ENCODE results near the gene FAM13B.
A peak's percentile ranks its signal among the peaks of the same experiment; 100 is the strongest.
"Not testable (repeated sequence)": the region's sequence is repeated elsewhere in the genome, so short reads cannot be mapped to it uniquely, and the experiment has no call there.

FAM13B gene

DNA sequence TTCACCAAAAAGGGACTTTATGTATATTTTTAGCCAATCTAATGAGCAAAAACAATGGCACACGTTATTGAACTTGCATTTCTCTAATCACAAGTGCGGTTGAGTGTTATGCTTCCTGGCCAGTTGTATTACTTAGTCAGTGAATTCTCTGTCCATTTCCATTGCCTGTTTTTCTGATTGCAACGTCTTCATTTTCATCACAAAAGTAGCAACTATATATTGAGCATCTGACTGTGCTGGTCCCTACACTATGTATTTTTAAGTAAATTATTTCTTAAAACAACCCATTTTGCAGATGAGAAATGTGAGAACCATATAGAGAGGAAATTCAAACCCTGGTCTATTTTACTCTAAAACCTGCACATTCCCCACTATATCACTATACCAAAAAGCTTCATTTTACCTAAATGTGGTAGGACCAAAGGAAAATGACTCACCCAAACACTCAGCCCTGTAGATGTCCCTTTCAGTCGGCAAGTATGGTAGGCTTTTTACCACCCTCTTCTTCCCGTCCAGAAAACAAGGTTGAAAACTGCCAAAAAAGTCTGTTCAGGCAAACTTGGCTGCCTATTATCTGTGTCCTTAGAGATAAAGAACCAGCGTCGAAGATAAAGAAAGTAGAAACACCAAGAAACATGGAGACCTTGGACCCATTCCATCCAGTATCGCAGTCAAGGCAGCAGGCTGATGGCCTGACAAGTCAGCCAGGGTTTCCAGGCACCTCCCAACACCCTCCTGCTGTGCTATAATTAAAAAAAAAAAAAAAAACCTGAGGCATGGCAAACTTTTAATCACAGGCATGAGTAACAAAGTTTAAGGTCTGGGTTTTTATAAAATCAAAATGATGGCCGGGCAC, 18.8 kb upstream of the FAM13B start:
- DNase-seq (ENCODE audit: extremely low read depth, low read depth) = no peak
- TF ChIP-seq, protein P1, sequence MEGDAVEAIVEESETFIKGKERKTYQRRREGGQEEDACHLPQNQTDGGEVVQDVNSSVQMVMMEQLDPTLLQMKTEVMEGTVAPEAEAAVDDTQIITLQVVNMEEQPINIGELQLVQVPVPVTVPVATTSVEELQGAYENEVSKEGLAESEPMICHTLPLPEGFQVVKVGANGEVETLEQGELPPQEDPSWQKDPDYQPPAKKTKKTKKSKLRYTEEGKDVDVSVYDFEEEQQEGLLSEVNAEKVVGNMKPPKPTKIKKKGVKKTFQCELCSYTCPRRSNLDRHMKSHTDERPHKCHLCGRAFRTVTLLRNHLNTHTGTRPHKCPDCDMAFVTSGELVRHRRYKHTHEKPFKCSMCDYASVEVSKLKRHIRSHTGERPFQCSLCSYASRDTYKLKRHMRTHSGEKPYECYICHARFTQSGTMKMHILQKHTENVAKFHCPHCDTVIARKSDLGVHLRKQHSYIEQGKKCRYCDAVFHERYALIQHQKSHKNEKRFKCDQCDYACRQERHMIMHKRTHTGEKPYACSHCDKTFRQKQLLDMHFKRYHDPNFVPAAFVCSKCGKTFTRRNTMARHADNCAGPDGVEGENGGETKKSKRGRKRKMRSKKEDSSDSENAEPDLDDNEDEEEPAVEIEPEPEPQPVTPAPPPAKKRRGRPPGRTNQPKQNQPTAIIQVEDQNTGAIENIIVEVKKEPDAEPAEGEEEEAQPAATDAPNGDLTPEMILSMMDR (IDR thresholded peaks at IDR 0.05; ENCODE audit: low read depth, low read length, missing control alignments) = no peak
- no peak overlapping the region for H3K4me3 ChIP-seq (replicated peaks; ENCODE audit: low read depth, low read length)

DNA sequence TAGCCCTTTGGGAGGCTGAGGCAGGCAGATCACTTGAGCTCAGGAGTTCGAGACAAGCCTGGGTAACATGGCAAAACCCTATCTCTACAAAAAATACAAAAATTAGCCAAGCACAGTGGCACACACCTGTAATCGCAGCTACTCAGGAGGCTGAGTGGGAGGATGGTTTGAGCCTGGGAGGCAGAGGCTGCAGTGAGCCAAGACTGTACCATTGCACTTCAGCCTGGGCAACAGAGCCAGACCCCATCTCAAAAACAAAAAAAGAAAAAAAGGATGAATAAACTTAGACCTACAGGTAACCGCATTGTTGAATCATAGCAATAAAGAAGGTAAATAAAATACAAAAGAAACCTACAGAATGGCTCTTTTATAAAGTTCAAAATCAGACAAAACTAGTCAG, 12.4 kb upstream of the FAM13B start:
- H3K4me3 ChIP-seq (replicated peaks; ENCODE audit: low read depth, low read length); DNase-seq (ENCODE audit: extremely low read depth, low read depth): not testable (repeated sequence)

DNA sequence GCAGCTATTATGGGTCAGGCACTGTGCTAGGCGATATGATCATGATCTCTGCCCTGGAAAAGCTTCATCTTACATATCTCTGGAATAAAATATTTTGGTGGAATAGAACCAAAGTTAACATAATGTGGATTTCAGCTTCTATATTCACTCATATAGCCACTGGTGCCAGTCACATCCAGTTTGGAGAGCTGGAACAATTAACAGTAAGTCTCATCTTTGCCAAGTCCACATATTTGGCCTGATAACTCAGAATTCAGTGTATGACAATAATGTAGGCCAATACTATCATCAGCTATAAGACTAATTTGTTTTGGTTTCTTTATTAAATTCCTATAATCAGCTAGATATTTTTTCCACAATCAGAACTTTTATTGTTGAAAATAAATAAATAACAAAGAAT, 5.9 kb upstream of the FAM13B start:
- TF ChIP-seq, protein P1 (IDR thresholded peaks at IDR 0.05; ENCODE audit: low read depth, low read length, missing control alignments) = no peak
- H3K4me3 ChIP-seq (replicated peaks; ENCODE audit: low read depth, low read length) = no peak overlapping the region
- DNase-seq (ENCODE audit: extremely low read depth, low read depth) = no peak

DNA sequence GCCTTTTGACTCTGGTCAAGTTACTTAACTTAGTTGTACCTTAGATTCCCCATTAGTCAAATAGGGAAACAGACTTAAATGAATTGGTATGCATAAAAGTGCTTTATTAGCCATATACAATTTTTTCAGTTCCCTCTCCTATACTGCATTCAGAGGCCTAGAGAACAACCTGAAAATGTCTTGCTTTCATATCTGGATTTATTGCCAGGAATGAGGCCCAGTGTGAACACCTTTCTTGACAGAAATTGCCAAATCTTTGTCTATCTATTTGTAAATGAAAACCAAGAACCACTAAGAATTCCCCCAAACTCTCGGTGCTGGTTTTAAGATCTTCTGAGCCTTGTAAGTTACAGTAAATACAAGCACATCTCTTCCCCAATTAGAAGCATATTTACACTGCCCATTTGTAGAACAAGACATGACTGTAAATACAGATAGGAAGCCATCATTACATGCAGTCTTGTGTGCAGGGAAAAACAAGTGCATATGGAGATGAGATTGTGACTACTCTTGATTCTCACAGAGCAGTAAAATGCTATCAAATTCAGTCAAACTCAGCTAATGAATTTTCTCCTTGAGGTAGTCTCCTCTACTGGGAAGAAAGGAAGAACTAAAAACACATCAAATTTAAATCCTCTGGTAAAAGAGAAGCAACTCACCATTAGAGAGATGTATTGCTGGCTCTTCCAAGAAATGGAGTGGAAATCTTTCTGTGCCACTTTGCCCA, 5.2 kb upstream of the FAM13B start:
- H3K4me3 ChIP-seq (replicated peaks; ENCODE audit: low read depth, low read length) = no peak overlapping the region
- no peak for DNase-seq (ENCODE audit: extremely low read depth, low read depth)
- TF ChIP-seq, protein P1 (IDR thresholded peaks at IDR 0.05; ENCODE audit: low read depth, low read length, missing control alignments) = no peak

DNA sequence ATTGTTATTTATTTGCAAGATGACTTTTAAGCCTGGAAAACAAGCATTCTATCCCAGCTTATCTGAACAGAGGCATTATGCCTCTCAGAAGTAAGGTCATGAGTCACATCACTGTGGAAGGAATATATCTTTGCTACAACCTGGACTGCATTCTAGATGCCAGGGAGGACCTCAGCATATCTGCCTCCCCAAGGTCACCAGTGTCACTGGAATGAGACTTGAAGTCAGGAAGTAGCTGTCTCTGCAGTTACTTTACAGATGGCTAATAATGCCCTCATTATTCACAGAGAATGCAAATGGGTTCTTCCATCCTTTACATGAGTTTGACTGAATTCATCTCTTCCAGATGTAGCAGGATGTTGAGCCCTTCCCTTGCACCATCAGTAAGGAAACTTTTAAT, 4.4 kb upstream of the FAM13B start:
- TF ChIP-seq, protein P1 (IDR thresholded peaks at IDR 0.05; ENCODE audit: low read depth, low read length, missing control alignments) = no peak
- no peak for DNase-seq (ENCODE audit: extremely low read depth, low read depth)
- no peak overlapping the region for H3K4me3 ChIP-seq (replicated peaks; ENCODE audit: low read depth, low read length)

DNA sequence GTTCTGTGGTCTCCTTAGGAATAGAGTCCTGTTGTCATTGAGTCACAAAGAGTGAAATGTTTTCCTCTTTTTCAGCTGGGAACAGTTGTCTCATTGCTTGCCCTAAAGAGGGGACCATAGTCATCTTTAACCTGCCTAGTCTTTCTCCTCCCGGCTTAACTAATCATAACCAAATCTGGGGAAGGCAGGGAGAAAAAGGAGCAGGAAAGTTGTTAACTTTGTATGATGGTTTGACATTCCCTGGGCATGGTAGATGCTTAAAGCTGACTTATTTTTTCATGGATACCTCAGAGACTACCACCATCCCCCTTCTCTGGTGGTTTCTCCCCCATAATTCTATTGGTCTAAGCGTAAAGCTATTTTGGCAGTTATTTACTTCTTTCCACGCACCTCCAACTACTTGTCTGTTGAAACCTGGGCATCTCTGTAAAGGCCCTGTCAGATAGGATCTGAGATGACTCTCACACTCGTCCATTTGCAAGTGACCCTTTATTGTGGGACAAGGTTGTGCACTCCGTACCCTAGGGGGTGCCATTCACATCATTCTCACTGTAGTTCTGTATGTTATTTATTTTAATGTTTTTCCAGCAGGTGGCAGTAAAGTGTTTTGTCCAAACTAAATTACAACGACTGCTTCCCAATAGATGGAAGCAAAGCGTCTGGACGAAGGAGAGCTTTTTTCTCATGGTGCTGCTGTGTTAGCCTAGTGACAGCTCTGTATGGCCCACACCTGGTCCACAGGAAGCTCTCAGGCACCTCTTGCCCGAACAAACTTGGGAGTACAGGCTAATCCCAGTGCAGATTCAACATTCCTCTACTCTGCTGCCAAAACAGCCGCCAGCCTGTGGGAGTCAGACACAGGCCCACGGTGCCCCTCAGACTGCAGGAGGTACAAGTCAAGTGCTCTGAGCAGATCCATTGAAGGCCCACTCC, 3.0 kb upstream of the FAM13B start:
- no peak overlapping the region for H3K4me3 ChIP-seq (replicated peaks; ENCODE audit: low read depth, low read length)
- TF ChIP-seq, protein P1 (IDR thresholded peaks at IDR 0.05; ENCODE audit: low read depth, low read length, missing control alignments) = peak; percentile 79

More for the DNA sequence above, 3.0 kb upstream of the FAM13B start:
- DNase-seq (ENCODE audit: extremely low read depth, low read depth) = peak; percentile 80

All from HFF-Myc (cell line).